ENCODE results near the gene ZNF185.
"Not testable (repeated sequence)": the region's sequence is repeated elsewhere in the genome, so short reads cannot be mapped to it uniquely, and the experiment has no call there.

ZNF185 gene

DNA sequence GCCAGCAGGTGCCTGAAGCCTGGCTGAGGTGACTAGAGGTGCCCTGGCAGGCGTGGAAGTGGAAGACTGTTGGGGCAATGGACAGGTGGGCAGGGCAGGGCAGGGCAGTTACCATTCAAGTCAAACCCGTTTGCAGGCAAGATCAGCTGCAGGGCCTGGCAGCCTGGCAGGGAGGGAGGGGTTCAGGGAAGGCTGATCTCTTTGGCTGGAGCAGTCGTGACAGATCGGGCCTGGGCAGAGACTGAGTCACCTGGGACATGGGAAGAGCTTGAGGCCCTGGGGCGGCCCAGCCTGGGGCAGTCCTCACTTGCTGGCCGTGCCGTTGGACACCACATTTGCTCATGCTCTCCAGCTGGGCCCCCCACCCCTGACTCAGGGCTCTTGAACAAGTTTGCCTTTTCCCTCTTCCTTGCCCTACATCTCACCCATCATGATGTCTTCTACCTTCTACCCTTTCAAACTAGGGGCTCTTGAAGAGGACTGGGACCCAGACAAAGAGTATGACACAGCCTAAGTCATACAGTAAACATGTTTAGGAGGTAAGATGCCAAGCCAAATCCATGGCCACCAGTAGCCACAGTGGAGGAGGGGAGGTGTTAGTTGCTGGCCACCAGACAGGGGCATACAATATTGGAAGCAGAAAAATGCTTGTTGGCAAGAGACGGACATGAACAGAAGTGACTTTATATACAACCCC, 2.0 kb upstream of the ZNF185 start:
- DNase-seq = no peak

DNA sequence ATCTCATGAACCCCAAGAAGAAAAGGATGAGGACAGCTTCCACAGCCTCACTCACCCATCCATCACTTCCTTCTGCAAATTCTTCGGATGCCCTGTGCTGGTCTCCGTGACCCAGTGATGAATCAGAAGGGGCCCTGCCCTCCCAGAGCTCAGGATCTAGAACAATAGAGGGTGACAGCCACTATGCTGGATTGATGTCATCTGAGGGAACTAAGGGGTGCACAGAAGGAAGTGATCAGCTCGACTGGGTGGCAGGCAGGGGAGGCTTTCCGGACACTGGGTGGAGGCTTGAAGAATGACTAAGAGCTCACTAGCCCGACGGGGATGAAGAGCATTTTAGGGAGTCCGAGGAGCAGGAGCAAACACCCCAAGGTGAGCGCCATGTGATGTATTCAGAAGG, 1.4 kb upstream of the ZNF185 start:
- DNase-seq = no peak

- no peak for DNase-seq
Measured at GRCh38 chrX:152898442-152898841, 575 bp downstream of the ZNF185 start.

GRCh38 chrX:152899111-152899873, 1.4 kb downstream of the ZNF185 start:
- DNase-seq = no peak

DNA sequence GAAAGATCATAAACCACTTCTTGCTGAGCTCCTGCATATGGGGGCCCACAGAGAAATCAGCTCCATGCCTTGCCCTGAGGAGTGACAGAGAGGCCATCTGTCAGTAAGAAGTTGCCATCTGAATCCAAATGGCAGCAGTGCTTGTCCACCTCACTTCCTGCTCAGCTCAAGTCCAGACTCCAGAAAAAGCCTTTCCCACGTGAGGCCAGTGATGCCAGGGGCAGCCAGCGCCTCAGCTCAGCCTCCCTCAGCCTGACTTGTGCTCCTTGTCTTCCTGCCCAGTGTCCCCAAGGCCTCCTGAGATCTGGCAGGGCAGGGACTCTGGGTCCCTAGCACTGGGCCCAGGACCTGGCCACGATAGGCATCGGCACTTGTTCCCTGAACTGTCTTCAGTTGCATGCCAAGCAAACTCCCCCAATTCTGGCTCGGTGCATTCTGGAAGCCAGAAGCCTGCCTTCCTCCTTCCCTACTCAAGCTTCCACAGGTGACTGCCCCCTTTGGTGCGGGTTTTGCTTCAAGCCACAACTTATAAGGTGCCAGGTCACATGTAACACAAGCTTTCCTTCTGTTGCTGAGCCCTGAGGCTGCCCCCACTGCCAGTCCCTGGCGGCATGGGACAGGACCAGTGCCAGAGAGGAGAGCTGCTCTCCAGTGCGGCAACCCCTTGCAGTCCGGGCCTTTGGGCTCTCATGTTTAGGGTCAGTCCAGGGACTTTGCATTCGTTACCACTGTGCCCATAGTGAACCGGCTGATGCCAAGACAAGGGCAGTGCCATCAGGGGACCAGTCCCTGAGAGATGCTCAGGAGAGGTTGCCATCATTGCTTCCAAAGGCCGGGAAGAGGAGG, 2.2 kb downstream of the ZNF185 start:
- no peak for DNase-seq

GRCh38 chrX:152900937-152901445, 3.1 kb downstream of the ZNF185 start:
- DNase-seq = no peak

- no peak for DNase-seq
Measured at GRCh38 chrX:152901816-152902501, 4.1 kb downstream of the ZNF185 start.

- DNase-seq = no peak
Measured at GRCh38 chrX:152902502-152902820, 4.6 kb downstream of the ZNF185 start.

GRCh38 chrX:152903589-152903988, 5.7 kb downstream of the ZNF185 start:
- DNase-seq = no peak

- peak; percentile 52 for DNase-seq
Measured at GRCh38 chrX:152904151-152905080, 6.5 kb downstream of the ZNF185 start.

DNA sequence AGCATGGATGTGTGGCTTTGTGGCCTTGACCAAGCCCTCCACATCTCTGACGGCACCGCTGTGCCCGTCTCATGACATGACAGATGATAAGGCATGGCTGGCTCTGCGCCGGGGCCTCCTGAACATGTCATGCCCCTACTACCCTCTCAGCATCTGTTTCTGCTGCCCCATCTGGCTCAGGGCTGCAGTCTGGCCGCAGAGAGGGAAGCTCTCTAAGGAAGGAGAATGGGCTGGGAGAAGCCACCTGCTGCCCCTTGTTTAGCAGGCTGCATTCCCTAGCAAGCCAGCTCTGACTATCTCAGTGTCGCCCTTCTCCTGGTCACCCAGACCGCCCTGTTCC, 7.2 kb downstream of the ZNF185 start:
- no peak for DNase-seq

- DNase-seq = no peak
Measured at GRCh38 chrX:152907084-152907651, 9.3 kb downstream of the ZNF185 start.

- no peak for DNase-seq
Measured at GRCh38 chrX:152908486-152908885, 10.6 kb downstream of the ZNF185 start.

DNA sequence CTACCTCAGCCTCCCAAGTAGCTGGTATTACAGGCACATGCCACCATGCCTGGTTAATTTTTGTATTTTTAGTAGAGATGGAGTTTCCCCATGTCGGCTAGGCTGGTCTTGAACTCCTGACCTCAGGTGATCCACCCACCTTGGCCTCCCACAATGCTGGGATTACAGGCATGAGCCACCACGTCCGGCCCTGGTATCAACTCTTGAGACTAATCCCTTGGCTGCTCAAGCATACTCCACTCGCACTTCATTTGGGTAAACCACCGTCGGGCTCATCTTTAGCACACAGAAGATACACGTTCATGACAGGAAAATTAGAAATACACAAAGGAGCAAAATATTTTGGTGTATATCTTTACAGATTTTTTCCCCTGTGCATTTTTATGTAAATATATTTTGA, 12.2 kb downstream of the ZNF185 start:
- DNase-seq = not testable (repeated sequence)

- peak; percentile 22 for DNase-seq
Measured at GRCh38 chrX:152912106-152912505, 14.2 kb downstream of the ZNF185 start.

- no peak for DNase-seq
Measured at GRCh38 chrX:152912641-152913040, 14.8 kb downstream of the ZNF185 start.

DNA sequence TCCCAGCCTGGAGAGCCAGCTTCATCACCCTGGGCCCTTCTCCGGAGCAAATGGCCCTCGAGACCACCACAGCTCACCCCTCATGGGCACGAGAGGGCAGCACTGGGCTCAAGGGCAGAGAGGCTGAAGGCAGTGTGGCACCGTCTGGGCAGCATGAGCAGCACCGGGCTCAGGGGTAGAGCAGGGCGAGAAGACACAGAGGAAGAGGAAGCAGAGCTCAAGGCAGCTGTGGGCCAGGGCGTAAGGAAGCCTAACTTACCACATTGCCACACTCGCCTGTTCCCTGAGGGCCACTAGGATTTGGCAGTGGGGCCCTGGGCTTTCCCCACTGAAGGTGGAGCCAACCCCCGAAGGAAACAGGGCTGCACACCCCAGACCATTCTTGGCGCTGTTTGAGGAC, 15.5 kb downstream of the ZNF185 start:
- no peak for DNase-seq

DNA sequence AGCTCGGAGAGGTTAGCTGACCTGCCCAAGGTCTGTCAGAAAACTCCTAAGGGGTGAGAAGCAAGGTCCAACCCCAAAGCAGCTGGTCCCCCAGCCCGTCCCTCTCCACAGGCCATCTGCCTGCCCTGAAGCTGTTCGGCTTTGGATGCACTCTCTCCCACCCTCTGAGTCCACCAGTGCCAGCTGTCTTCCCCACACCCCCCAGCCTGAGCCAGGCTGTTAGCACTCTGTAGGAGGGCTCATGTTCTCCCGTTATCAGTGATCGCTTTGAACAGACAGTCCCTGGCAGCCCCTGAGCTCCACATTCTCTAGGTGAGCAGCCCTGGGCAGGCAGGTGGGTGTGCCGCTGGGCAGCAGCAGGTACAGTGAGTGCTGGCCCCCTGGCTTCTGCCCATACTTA, 16.0 kb downstream of the ZNF185 start:
- no peak for DNase-seq

GRCh38 chrX:152915541-152916241, 17.8 kb downstream of the ZNF185 start:
- DNase-seq = peak; percentile 49

- no peak for DNase-seq
Measured at GRCh38 chrX:152917656-152918579, 20.1 kb downstream of the ZNF185 start.
